Duodenal mucosa (tissue), 2 donors: ENCODE measurements around the gene AGFG1.

Source experiments
- H3K27ac ChIP-seq: one replicate; pipeline ENCODE4 v1.7.0; 2013; ENCODE audit warnings: low read depth, low read length
- H3K27me3 ChIP-seq, 2 donors: one replicate each; pipeline ENCODE4 v1.7.0; 2013; ENCODE audit warnings: low read length in 2 of 2, control low read depth in 1 of 2; ENCODE audit not compliant: insufficient read depth in 2 of 2, control insufficient read depth in 1 of 2
- H3K36me3 ChIP-seq, 2 donors: one replicate each; pipeline ENCODE4 v1.7.0; 2013; ENCODE audit warnings: low read length in 2 of 2, control low read depth in 1 of 2; ENCODE audit not compliant: insufficient read depth in 2 of 2, control insufficient read depth in 1 of 2
- H3K4me1 ChIP-seq, 2 donors: one replicate each; pipeline ENCODE4 v1.7.0; 2013; ENCODE audit warnings: low read length in 2 of 2, control low read depth in 1 of 2; ENCODE audit not compliant: insufficient read depth in 2 of 2, control insufficient read depth in 1 of 2
- H3K4me3 ChIP-seq, 2 donors: one replicate each; pipeline ENCODE4 v1.7.0; 2013; ENCODE audit warnings: low read length in 2 of 2, low read depth in 1 of 2
- H3K9ac ChIP-seq, 2 donors: one replicate each; pipeline ENCODE4 v1.7.0; 2013; ENCODE audit warnings: low read length in 2 of 2, low read depth in 1 of 2
- H3K9me3 ChIP-seq, 2 donors: one replicate each; pipeline ENCODE4 v1.7.0; 2013; ENCODE audit warnings: low read length in 2 of 2, control low read depth in 1 of 2; ENCODE audit not compliant: control insufficient read depth in 1 of 2

The AGFG1 gene

GRCh38 chr2:227450311-227450841, 21.6 kb upstream of the AGFG1 start:
- no peaks in the 10 kb centered on the region for H3K27me3 ChIP-seq
- no peaks in the 10 kb centered on the region for H3K36me3 ChIP-seq
- no peak overlapping the region for H3K9ac ChIP-seq
- peak overlapping the region in 1 of 2 donors; percentile 36 for H3K4me3 ChIP-seq
- peak overlapping the region; percentile 33 for H3K27ac ChIP-seq
- no peaks in the 10 kb centered on the region for H3K9me3 ChIP-seq
- peaks cover 17 to 28% of the 10 kb centered on the region in 2 donors for H3K4me1 ChIP-seq

GRCh38 chr2:227450926-227451654, 20.9 kb upstream of the AGFG1 start:
- Histone ChIP-seq H3K9me3 (no peaks in the 10 kb centered on the region), H3K36me3 (no peaks in the 10 kb centered on the region), H3K4me1 (peaks cover 17 to 28% of the 10 kb centered on the region in 2 donors), H3K9ac (no peak overlapping the region), H3K27ac (peak overlapping the region; percentile 33), H3K4me3 (peak overlapping the region; percentile 2 to 36), H3K27me3 (no peaks in the 10 kb centered on the region)

- H3K9me3 ChIP-seq, result no peaks in the 10 kb centered on the region
- H3K9ac ChIP-seq, result no peak overlapping the region
Observed at GRCh38 chr2:227451655-227451992, 20.3 kb upstream of the AGFG1 start.

GRCh38 chr2:227453810-227454209, 18.1 kb upstream of the AGFG1 start:
- no peak overlapping the region for H3K27ac ChIP-seq

More at GRCh38 chr2:227451655-227451992, 20.3 kb upstream of the AGFG1 start:
- Histone ChIP-seq H3K36me3 (no peaks in the 10 kb centered on the region), H3K4me3 (no peak overlapping the region), H3K27me3 (no peaks in the 10 kb centered on the region), H3K27ac (no peak overlapping the region), H3K4me1 (peaks cover 17 to 28% of the 10 kb centered on the region in 2 donors)

GRCh38 chr2:227454323-227454860, 17.6 kb upstream of the AGFG1 start:
- H3K4me3 ChIP-seq, result no peak overlapping the region

More at GRCh38 chr2:227453810-227454209, 18.1 kb upstream of the AGFG1 start:
- H3K4me1 ChIP-seq, result peaks cover 17 to 28% of the 10 kb centered on the region in 2 donors
- H3K9ac ChIP-seq, result no peak overlapping the region
- H3K27me3 ChIP-seq, result no peaks in the 10 kb centered on the region
- H3K9me3 ChIP-seq, result no peaks in the 10 kb centered on the region
- H3K36me3 ChIP-seq, result no peaks in the 10 kb centered on the region
- no peak overlapping the region for H3K4me3 ChIP-seq

GRCh38 chr2:227455200-227455599, 16.8 kb upstream of the AGFG1 start:
- Histone ChIP-seq H3K36me3 (no peaks in the 10 kb centered on the region), H3K27me3 (no peaks in the 10 kb centered on the region), H3K4me1 (peaks cover 13 to 18% of the 10 kb centered on the region in 2 donors), H3K4me3 (no peak overlapping the region), H3K27ac (no peak overlapping the region), H3K9me3 (no peaks in the 10 kb centered on the region), H3K9ac (no peak overlapping the region)

More at GRCh38 chr2:227454323-227454860, 17.6 kb upstream of the AGFG1 start:
- no peaks in the 10 kb centered on the region for H3K27me3 ChIP-seq
- peaks cover 17 to 26% of the 10 kb centered on the region in 2 donors for H3K4me1 ChIP-seq
- H3K27ac ChIP-seq, result no peak overlapping the region
- no peaks in the 10 kb centered on the region for H3K9me3 ChIP-seq
- H3K9ac ChIP-seq, result no peak overlapping the region
- H3K36me3 ChIP-seq, result no peaks in the 10 kb centered on the region

- Histone ChIP-seq H3K9me3 (no peaks in the 10 kb centered on the region), H3K27me3 (no peaks in the 10 kb centered on the region), H3K4me3 (no peak overlapping the region), H3K27ac (no peak overlapping the region), H3K36me3 (no peaks in the 10 kb centered on the region), H3K9ac (no peak overlapping the region), H3K4me1 (peaks cover 6 to 10% of the 10 kb centered on the region in 2 donors)
Observed at GRCh38 chr2:227456102-227456501, 15.9 kb upstream of the AGFG1 start.

GRCh38 chr2:227456772-227457171, 15.2 kb upstream of the AGFG1 start:
- Histone ChIP-seq H3K27me3 (no peaks in the 10 kb centered on the region), H3K27ac (no peak overlapping the region)

GRCh38 chr2:227460070-227460485, 11.9 kb upstream of the AGFG1 start:
- Histone ChIP-seq H3K9me3 (no peaks in the 10 kb centered on the region), H3K27me3 (no peaks in the 10 kb centered on the region), H3K4me1 (peaks cover 11 to 14% of the 10 kb centered on the region in 2 donors), H3K9ac (no peak overlapping the region), H3K4me3 (no peak overlapping the region), H3K27ac (no peak overlapping the region), H3K36me3 (no peaks in the 10 kb centered on the region)

More at GRCh38 chr2:227456772-227457171, 15.2 kb upstream of the AGFG1 start:
- Histone ChIP-seq H3K9ac (no peak overlapping the region), H3K36me3 (no peaks in the 10 kb centered on the region), H3K4me1 (peaks cover 0 to 6% of the 10 kb centered on the region in 2 donors), H3K9me3 (no peaks in the 10 kb centered on the region), H3K4me3 (no peak overlapping the region)

- no peaks in the 10 kb centered on the region for H3K9me3 ChIP-seq
Observed at GRCh38 chr2:227460833-227461232, 11.1 kb upstream of the AGFG1 start.

More at GRCh38 chr2:227460833-227461232, 11.1 kb upstream of the AGFG1 start:
- H3K36me3 ChIP-seq, result no peaks in the 10 kb centered on the region
- no peak overlapping the region for H3K4me3 ChIP-seq
- H3K9ac ChIP-seq, result no peak overlapping the region
- H3K27ac ChIP-seq, result no peak overlapping the region
- no peaks in the 10 kb centered on the region for H3K27me3 ChIP-seq
- H3K4me1 ChIP-seq, result peaks cover 14% of the 10 kb centered on the region in 2 donors
